HepG2 (cell line): ENCODE data around the gene HK3. TPM values are rescaled to one million over a fixed set of nuclear protein-coding genes. Genes with fewer than 3 reads are reported as not detected.

Source experiments
- ATAC-seq: fragments of 200-7000 bp; cut with Tn5 transposase; 3 replicates; pipeline ENCODE4 v1.9.1; 2020; ENCODE audit warnings: mild to moderate bottlenecking, moderate library complexity
- BruUV-seq: library from RNA; stranded (reverse); fragments of 400-500 nt; replicated peaks from 2 replicates; lab custom pipeline; 2021; lab: Mats Ljungman, UMichigan
- CTCF ChIA-PET: fragments of 300-600 bp; formaldehyde crosslinking; extraction: SDS; loops from one replicate; lab custom pipeline; 2021; ENCODE audit warnings: low total read pairs, inconsistent platforms, low intra/inter-chr PET ratio; lab: Yijun Ruan, JAX
- POLR2A ChIA-PET: fragments of 350-600 bp; sonication (Branson Sonifier 250); formaldehyde crosslinking; loops from one replicate; lab custom pipeline; 2020; ENCODE audit warnings: antibody characterized with exemption, inconsistent platforms; lab: Yijun Ruan, JAX
- DNase-seq: peaks from one replicate; pipeline ENCODE4 v3.0.0-alpha.2; 2015; ENCODE audit warnings: low spot score
- FAIRE-seq: peaks from 3 replicates; lab custom pipeline; 2011; peaks lifted over from hg19 to GRCh38; lab: Jason Lieb, UNC
- H2AFZ ChIP-seq: one replicate; pipeline ENCODE4 v1.6.1; 2011; ENCODE audit warnings: low read length, inconsistent platforms
- H3K27ac ChIP-seq: fragments of 300-600 bp; 3 replicates; pipeline ENCODE4 v1.8.0; 2011; ENCODE audit warnings: mixed run types, mild to moderate bottlenecking, mixed read lengths, low read length, inconsistent platforms; ENCODE audit not compliant: insufficient read depth; ENCODE audit errors: extremely low read length
- H3K27me3 ChIP-seq, 2 experiments: fragments of 200-600 bp in 1 of 2; 2 replicates in 1 of 2; 3 replicates in 1 of 2; pipeline versions ENCODE4 v1.6.0 to v1.8.0; 2011; ENCODE audit warnings: low read length in 2 of 2, mild to moderate bottlenecking in 2 of 2, moderate library complexity in 2 of 2, inconsistent platforms in 1 of 2; ENCODE audit not compliant: insufficient read depth in 2 of 2, control insufficient read depth in 1 of 2
- H3K36me3 ChIP-seq, 2 experiments: fragments of 200-600 bp in 1 of 2; replicated peaks in 1 of 2; 2 replicates in 1 of 2; 3 replicates in 1 of 2; pipeline versions ENCODE4 v1.5.1 to v1.8.0; 2011; ENCODE audit warnings: low read length in 2 of 2, inconsistent platforms in 1 of 2; ENCODE audit not compliant: insufficient read depth in 2 of 2, control insufficient read depth in 1 of 2
- H3K4me1 ChIP-seq: 2 replicates; pipeline ENCODE4 v1.5.1; 2012; ENCODE audit warnings: low read length, inconsistent platforms; ENCODE audit not compliant: insufficient read depth
- H3K4me2 ChIP-seq: 2 replicates; pipeline ENCODE4 v1.6.0; 2011; ENCODE audit warnings: low read depth, low read length, inconsistent platforms
- H3K4me3 ChIP-seq, 3 experiments: fragments of 200-600 bp in 1 of 3; sonication (generic), shearing (Covaris generic) in 1 of 3; replicated peaks in 1 of 3; 2 replicates each; pipeline ENCODE4 v1.5.1; 2011 to 2016; ENCODE audit warnings: low read length in 3 of 3, inconsistent platforms in 2 of 3, low read depth in 2 of 3, mild to moderate bottlenecking in 2 of 3, control low read depth in 1 of 3, mixed read lengths in 1 of 3; ENCODE audit not compliant: insufficient read depth in 1 of 3
- H3K79me2 ChIP-seq: one replicate; pipeline ENCODE4 v1.6.1; 2011; ENCODE audit warnings: low read length, inconsistent platforms; ENCODE audit not compliant: insufficient read depth
- H3K9ac ChIP-seq: 2 replicates; pipeline ENCODE4 v1.6.0; 2011; ENCODE audit warnings: mild to moderate bottlenecking, low read depth, low read length, inconsistent platforms; ENCODE audit not compliant: insufficient read depth
- H3K9me3 ChIP-seq: 2 replicates; pipeline ENCODE4 v1.5.1; 2012; ENCODE audit warnings: mild to moderate bottlenecking, low read length
- H4K20me1 ChIP-seq: 2 replicates; pipeline ENCODE4 v1.6.0; 2011; ENCODE audit warnings: inconsistent platforms, mild to moderate bottlenecking, low read length, moderate library complexity; ENCODE audit not compliant: insufficient read depth
- NFYB ChIP-seq: sonication (generic); formaldehyde crosslinking; IDR thresholded peaks from 2 replicates; pipeline ENCODE4 v1.4.0; 2020; ENCODE audit warnings: missing genetic modification reagents
- PRDM4 ChIP-seq: sonication (generic); formaldehyde crosslinking; IDR thresholded peaks from 2 replicates; pipeline ENCODE4 v1.9.0; 2021; ENCODE audit warnings: missing genetic modification reagents, borderline replicate concordance
- TFAP4 ChIP-seq: sonication (generic); IDR thresholded peaks from 2 replicates; pipeline ENCODE4 v1.6.1; 2016; ENCODE audit warnings: low read depth, borderline replicate concordance
- THYN1 ChIP-seq: sonication (generic); formaldehyde crosslinking; IDR thresholded peaks from 2 replicates; pipeline ENCODE4 v1.8.1; 2023; ENCODE audit warnings: low read depth, mild to moderate bottlenecking, moderate library complexity, missing genetic modification reagents, borderline replicate concordance
- ZNF18 ChIP-seq: sonication (generic); formaldehyde crosslinking; IDR thresholded peaks from 2 replicates; pipeline ENCODE4 v1.8.0; 2022; ENCODE audit warnings: mild to moderate bottlenecking, missing genetic modification reagents; ENCODE audit not compliant: insufficient replicate concordance
- ZNF20 ChIP-seq: sonication (generic); formaldehyde crosslinking; IDR thresholded peaks from 2 replicates; pipeline ENCODE4 v1.4.0; 2020; ENCODE audit warnings: mild to moderate bottlenecking, moderate library complexity, missing genetic modification reagents
- ZNF230 ChIP-seq: sonication (generic); formaldehyde crosslinking; IDR thresholded peaks from 2 replicates; pipeline ENCODE4 v1.4.0; 2020; ENCODE audit warnings: mild to moderate bottlenecking, missing genetic modification reagents
- ZNF441 ChIP-seq: sonication (generic); formaldehyde crosslinking; IDR thresholded peaks from 2 replicates; pipeline ENCODE4 v1.7.0; 2021; ENCODE audit warnings: missing genetic modification reagents, borderline replicate concordance
- ZNF496 ChIP-seq: sonication (generic); formaldehyde crosslinking; IDR thresholded peaks from 2 replicates; pipeline ENCODE4 v1.8.1; 2023; ENCODE audit warnings: mild to moderate bottlenecking, moderate library complexity, missing genetic modification reagents; ENCODE audit not compliant: insufficient replicate concordance
- ZNF790 ChIP-seq: sonication (generic); formaldehyde crosslinking; IDR thresholded peaks from 2 replicates; pipeline ENCODE4 v1.8.0; 2022; ENCODE audit warnings: missing genetic modification reagents, mild to moderate bottlenecking, borderline replicate concordance
- WGBS: methylation state at CpG from one replicate; pipeline ENCODE4 v1.1.6; 2017; ENCODE audit warnings: low lambda C conversion rate; 5-methylcytosine and 5-hydroxymethylcytosine counted together
- in situ Hi-C: cut with HindIII; loops from 2 replicates; pipeline ENCODE4 v1.10.0; 2017; ENCODE audit warnings: low pct_unique_long_range_greater_than_20kb; ENCODE audit not compliant: extremely low pct_ligation_motif_present
- intact Hi-C: fragments of 100-400 bp; cut with micrococcal nuclease; formaldehyde crosslinking; loops from one replicate; pipeline ENCODE4 v1.10.0; 2022; ENCODE audit not compliant: unreplicated experiment
- polyA plus RNA-seq, 8 experiments: library from polyadenylated mRNA; depleted of rRNA in 3 of 8; stranded (reverse) in 7 of 8; unstranded in 1 of 8; fragments of >200 nt; fragmentation: Illumina TruSeq in 4 of 8; extraction: Trizol in 4 of 8; gene quantifications; 2 replicates each; pipeline versions ENCODE4 v1.2.1 to v1.2.3, GENCODE V29; 2011 to 2016; ENCODE audit warnings: low read depth in 4 of 8, missing spikeins in 1 of 8, mixed read lengths in 1 of 8; ENCODE audit not compliant: insufficient read depth in 1 of 8
- total RNA-seq, 5 experiments: library from RNA; depleted of rRNA; stranded (reverse); fragments of >200 nt; fragmentation: Illumina TruSeq; extraction: Trizol; gene quantifications; 2 replicates each; pipeline ENCODE4 v1.2.3, GENCODE V29; 2016; ENCODE audit warnings: low read depth in 1 of 5

Gene HK3
- total and polyA plus RNA-seq, 2 of the 13 experiments (the other 11 are each of a cell fraction or from before 2014, with no cell fraction given) = not detected

- DNase-seq (no peak), ATAC-seq (no peak), FAIRE-seq (no peak)
- POLR2A ChIA-PET = no interaction called here
- in situ Hi-C loops (no loop called here), intact Hi-C loops (no loop called here)
- Histone ChIP-seq H3K9ac (no peak overlapping the region), H2AFZ (no peak overlapping the region), H3K4me1 (no peaks in the 10 kb centered on the region), H3K4me2 (no peak overlapping the region), H3K9me3 (no peaks in the 10 kb centered on the region), H3K79me2 (no peaks in the 10 kb centered on the region), H3K27me3 (peaks cover 0 to 41% of the 10 kb centered on the region in 2 experiments; a peak in 4 of 5 replicates), H3K4me3 (no peak overlapping the region), H3K27ac (no peak overlapping the region), H4K20me1 (no peaks in the 10 kb centered on the region), H3K36me3 (no peaks in the 10 kb centered on the region)
- TF ChIP-seq ZNF18 (CRISPR knock-in tag) = no peak
- CTCF ChIA-PET = no interaction called here
- BruUV-seq = no TSS peak
- no CpG with 5 or more reads among the region's 1 CpG for WGBS
Observed at GRCh38 chr5:176888865-176889165, 10.3 kb downstream of the HK3 start.

GRCh38 chr5:176888016-176888864 is 10.9 kb downstream of the HK3 start:
- Histone ChIP-seq H3K4me1 (no peaks in the 10 kb centered on the region), H3K9me3 (no peaks in the 10 kb centered on the region), H3K4me2 (no peak overlapping the region), H3K9ac (no peak overlapping the region), H3K79me2 (no peaks in the 10 kb centered on the region), H3K36me3 (no peaks in the 10 kb centered on the region), H3K27ac (no peak overlapping the region), H2AFZ (no peak overlapping the region), H3K27me3 (peaks cover 0 to 40% of the 10 kb centered on the region in 2 experiments; a peak in 4 of 5 replicates), H4K20me1 (no peaks in the 10 kb centered on the region), H3K4me3 (no peak overlapping the region)
- in situ Hi-C loops (no loop called here), intact Hi-C loops (no loop called here)
- POLR2A ChIA-PET = no interaction called here
- FAIRE-seq (no peak), DNase-seq (no peak), ATAC-seq (no peak)
- 51% methylated on average over 20 of the region's 27 CpGs for WGBS
- BruUV-seq = no TSS peak
- CTCF ChIA-PET = no interaction called here
- TF ChIP-seq TFAP4 = no peak
- TF ChIP-seq NFYB (CRISPR knock-in tag) = no peak
- no peak for TF ChIP-seq ZNF790
- TF ChIP-seq ZNF441 (CRISPR knock-in tag) = no peak
- no peak for TF ChIP-seq PRDM4 (CRISPR knock-in tag)
- no peak for TF ChIP-seq ZNF20 (CRISPR knock-in tag)
- TF ChIP-seq ZNF496 (CRISPR knock-in tag) = no peak
- TF ChIP-seq THYN1 (CRISPR knock-in tag) = no peak
- no peak for TF ChIP-seq ZNF230 (CRISPR knock-in tag)
